ENCODE results near the gene TERC.

TERC gene

DNA sequence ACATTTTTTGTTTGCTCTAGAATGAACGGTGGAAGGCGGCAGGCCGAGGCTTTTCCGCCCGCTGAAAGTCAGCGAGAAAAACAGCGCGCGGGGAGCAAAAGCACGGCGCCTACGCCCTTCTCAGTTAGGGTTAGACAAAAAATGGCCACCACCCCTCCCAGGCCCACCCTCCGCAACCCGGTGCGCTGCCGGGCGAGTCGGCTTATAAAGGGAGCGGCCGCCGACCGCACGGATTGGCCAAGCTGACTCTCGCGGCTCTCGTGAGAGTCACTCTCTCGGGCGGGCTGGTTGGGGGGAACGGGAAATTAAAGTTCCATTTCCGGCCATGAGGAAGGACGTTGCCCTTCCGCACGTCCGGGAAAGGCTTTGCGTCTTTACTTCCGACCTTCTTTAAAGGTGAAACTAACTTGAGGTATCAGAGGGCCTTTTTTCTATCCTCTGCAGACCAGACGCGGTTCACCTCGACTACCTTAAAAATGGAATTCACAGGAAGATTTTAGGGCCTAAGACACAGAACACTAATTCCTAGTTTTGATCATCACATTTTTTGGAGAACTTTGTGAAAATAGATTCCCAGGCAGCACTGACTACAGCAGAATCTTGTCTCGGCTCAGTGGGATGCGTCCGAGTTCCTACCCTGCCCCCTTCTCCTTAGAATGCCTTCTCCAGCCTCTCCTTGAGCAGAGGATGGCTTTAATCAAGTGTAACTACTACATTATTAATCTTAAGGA is at the start of gene TERC:
TERC (minus strand) TSS at position 179 of the 731 bp plus-strand sequence.
- peak; percentile 99 for DNase-seq

DNA sequence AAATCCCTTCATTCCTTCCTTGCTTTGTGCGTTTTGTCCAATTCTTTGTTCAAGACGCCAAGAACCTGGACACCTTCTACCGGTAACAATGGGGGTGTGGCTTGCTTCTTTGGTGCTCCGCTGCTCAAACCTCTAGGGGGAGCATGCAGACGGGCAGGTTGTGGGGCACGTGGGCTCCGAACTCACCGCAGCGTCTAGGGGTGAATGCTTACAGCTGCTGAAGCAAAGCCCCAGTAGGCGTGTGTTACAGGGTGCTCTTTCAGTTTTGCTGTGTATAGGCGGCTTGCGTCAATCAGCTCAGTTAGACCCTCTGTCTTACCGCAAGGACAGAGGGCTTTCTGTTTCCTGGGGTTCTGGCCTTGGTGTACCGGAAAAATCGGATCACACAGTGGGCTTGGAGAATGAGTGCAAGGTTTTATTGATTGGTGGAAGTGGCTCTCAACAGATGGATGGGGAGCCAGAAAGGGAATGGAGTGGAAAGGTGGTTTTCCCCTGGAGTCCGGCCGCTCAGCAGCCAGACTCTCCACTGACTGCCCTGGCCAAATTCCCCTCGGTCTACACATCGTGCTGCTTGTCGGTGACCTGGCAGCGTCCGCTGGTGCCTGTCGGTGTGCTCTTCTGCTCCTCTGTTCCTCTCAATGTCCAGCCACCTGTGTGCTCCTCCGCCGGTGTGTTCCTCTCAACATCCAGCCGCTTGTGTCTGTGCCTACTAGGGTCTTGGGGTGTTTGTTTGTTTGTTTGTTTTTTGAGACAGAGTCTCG is 49.1 kb upstream of the TERC start:
- peak; percentile 94 for DNase-seq

GRCh38 chr3:169813278-169813677 is 48.4 kb upstream of the TERC start:
- DNase-seq: no peak

- peak; percentile 97 for DNase-seq
These were observed 47.7 kb upstream of the TERC start, which contains the start of the genes LRRC34 and LRRIQ4 for GRCh38 chr3:169812332-169813235. Gene LRRC34, minus strand, starts transcription at chr3:169812904. Its CDS starts 356 bp downstream, at chr3:169812548. Gene LRRIQ4, plus strand, starts transcription at chr3:169812870. Its CDS starts 9,052 bp downstream, at chr3:169821922.

- DNase-seq: peak; percentile 72
These were observed 46.9 kb upstream of the TERC start for GRCh38 chr3:169811631-169812331.

- no peak for DNase-seq
These were observed 44.5 kb upstream of the TERC start for GRCh38 chr3:169809230-169809795.

- DNase-seq: no peak
These were observed 39.8 kb upstream of the TERC start for GRCh38 chr3:169804681-169805080.

- no peak for DNase-seq
These were observed 27.5 kb upstream of the TERC start for GRCh38 chr3:169792359-169792758.

DNA sequence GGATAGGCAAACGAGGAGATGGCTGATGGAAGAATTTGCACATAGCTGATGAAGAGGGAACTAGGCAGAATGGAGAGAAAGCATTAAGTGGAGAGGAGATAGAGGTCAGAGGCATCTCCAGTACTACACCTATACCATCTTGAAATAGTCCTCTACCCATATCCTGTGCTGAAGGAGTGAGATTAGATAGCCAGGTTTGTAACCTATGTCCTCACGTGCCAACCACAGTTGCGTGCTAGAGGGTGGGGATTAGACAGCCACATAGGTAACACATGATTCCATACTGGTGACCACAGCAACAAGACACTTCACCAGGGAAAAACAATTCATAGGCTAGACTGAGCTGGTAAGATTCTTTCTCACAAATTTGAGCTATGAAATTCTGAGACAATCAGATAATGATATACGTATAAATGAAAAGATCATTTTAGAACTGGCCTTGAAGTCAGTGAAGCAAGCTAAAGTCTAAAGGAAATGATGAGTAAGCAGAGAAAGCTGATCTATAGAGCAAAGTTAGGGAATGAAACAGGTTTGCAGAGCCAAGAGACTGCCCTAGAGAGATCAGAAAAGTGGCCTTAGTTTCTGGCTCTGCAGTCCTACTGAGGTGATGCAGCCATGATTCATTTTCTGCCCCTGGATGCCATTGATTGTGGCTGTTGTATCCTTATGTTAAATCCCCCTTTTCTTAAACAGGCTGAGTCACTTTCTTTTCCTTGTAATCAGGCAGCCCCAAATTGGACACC is 26.0 kb upstream of the TERC start:
- DNase-seq: no peak

GRCh38 chr3:169790219-169790618 is 25.4 kb upstream of the TERC start:
- DNase-seq: no peak

DNA sequence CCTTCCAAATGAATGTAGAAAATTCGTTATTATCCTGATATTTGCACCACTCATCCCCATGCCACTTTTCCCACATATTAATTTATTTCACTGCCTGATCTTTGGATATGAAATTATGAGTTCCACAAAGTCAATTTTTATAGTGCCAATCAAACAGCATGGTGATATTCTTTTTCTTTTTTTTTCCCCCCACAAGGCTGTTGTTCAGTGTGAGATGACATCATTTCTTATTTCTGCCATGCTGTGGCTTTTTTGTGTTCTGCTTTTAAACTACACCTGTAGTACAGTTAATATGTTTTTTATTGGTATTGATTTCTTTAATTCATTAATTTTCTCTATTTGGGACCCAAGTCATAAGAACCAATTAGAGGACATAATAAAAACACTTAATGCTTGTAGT is 22.9 kb upstream of the TERC start:
- DNase-seq: no peak

DNA sequence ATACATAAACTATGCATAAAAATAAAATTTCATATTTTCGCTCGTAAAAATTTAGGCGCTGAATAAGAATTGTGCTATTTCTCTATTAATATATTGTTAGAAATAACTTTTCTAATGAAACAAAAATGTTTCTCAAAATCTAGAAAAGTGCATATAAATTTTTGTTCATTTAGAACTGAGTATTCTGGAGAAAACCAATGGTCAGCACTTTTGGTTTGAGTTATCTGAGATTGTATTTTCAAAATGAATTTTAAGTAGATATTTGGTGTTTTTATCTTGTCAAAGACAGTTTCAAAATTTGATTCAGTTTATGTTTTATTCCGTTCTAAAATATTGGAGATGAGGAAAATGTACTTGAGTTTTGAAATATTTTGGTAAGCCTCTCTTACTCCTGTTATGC is 22.3 kb upstream of the TERC start:
- no peak for DNase-seq

GRCh38 chr3:169781209-169781855 is 16.5 kb upstream of the TERC start:
- DNase-seq: no peak

DNA sequence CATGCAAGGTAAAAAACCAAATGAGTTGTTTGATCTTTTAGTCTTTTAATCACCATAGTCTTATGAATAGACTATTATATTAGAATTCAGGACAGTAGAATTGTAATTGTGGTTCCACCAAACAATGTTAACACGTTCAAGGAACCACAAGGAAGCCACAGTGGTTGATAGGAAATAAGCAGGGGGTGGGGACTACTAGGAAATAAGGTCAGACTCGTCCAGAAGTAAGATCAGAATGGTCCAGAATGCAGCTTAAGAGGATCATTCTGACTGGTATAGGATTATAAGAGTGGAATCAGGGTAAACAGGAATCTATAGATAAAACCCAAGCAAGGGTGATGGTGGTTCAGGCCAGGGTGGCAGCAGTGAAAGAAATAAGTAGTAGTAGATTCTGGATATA is 15.9 kb upstream of the TERC start:
- DNase-seq: no peak

DNA sequence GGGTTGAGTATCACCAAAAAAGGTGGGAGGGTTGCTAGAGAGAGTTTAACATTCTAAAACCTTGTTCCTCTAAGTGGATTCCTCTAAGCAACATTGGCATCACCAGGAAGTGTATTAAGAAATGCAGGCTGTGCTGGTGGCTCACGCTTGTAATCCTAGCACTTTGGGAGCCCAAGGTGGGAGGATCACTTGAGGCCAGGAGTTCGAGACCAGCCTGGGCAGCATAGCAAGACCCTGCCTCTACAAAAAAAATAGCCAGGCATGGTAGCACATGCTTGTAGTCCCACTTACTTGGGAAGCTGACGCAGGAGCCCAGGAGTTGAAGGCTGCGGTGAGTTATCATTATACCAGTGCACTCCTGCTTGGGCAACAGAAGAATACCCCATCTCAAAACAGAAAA is 13.0 kb upstream of the TERC start:
- no peak for DNase-seq

DNA sequence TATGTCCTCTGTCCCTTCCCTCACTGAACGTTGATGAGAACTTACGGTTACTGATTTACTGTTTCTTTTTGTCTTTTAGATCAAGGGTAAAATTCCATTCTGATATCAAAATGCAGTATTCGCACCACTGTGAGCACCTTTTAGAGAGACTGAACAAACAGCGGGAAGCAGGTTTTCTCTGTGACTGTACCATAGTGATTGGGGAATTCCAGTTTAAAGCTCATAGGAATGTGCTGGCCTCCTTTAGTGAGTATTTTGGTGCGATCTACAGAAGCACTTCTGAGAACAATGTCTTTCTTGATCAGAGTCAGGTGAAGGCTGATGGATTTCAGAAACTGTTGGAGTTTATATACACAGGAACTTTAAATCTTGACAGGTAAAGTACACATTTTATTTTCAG is 9.3 kb upstream of the TERC start:
- DNase-seq: no peak

- peak; percentile 94 for DNase-seq
These were observed 8.3 kb upstream of the TERC start, which contains the start of gene MYNN for GRCh38 chr3:169772897-169773816. Gene MYNN, plus strand, starts transcription at chr3:169773396. Its CDS starts 900 bp downstream, at chr3:169774296.

GRCh38 chr3:169772305-169772896 is 7.5 kb upstream of the TERC start:
- peak; percentile 90 for DNase-seq

All from COR-L47 (cell line).